Inflammatory macrophage treated with lipopolysaccharide for 1 hour (primary cell): ENCODE data around the gene LMF2.

ENCODE experiments used
- DNase-seq, 2 donors: peaks; one replicate each; pipeline ENCODE4 v3.0.0-alpha.2; 2020 to 2022

LMF2 gene

DNA sequence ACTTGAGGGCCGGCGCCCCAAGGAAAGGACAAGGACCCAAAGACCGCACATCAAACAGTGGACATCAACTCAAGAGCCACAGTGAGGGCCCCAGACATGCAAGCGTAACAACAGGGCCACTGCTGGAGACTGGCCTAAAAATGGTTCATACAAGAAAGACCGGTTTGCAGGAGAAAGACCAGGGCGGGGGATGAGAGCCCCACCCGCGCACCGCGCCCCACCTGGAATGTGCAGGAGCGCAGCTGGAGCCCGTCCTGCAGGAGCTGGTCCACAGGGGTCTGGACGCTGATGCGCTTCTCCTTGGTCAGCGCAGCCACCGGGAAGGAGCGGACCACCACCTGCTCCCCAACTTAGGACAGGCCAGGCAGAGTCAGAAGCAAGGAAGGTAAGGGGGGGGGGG, 46.6 kb downstream of the LMF2 start:
- no peak for DNase-seq

DNA sequence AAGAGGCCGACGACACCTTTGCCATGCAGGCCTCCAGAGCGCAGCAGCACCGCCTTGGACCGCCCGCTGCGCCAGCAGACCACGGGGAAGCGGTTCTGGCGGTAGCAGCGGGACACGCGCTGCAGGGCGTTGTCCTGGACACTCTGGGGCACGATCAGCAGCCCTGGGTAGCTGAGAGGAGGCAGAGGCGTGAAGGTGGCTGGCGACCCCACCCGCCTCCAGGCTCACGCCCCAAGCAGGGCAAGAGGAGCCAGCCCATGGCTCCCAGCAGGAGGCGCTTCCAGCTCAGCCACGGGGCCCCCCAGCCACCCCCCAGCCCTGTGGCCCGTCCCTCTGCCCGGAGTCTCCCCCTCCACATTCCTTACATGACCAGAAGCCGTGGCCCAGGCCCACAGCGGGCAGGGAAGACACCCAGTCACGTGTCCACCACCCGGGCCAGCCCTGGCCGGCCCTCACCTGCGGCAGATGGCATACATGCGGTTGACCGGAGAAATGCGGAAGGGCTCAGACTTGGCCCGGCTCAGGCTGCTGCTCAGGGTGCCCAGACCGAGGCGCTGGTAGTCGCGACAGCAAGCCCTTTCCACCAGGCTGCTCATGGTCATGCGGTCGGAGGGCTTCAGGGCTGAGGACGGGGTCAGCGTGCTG, 47.9 kb downstream of the LMF2 start:
- DNase-seq = no peak

DNA sequence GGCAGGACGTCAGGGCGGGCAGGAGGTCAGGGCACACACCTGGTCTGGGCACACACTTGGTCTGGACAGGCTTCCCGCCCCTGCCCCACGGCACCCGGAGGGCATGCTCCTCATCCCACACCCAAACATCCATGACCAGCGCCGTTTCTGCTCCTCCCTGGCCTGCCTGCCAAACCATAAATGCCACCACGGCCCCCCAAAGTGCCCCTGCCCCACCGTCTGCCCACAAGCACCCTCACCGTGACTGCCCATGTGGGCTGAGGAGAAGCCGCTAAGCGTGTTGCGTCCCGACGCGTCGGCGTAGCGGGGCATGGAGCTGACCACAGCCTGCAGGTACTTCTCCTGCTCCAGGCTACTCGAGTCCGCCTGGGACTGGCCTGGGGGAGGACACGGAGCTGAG, 48.5 kb downstream of the LMF2 start:
- no peak for DNase-seq

DNA sequence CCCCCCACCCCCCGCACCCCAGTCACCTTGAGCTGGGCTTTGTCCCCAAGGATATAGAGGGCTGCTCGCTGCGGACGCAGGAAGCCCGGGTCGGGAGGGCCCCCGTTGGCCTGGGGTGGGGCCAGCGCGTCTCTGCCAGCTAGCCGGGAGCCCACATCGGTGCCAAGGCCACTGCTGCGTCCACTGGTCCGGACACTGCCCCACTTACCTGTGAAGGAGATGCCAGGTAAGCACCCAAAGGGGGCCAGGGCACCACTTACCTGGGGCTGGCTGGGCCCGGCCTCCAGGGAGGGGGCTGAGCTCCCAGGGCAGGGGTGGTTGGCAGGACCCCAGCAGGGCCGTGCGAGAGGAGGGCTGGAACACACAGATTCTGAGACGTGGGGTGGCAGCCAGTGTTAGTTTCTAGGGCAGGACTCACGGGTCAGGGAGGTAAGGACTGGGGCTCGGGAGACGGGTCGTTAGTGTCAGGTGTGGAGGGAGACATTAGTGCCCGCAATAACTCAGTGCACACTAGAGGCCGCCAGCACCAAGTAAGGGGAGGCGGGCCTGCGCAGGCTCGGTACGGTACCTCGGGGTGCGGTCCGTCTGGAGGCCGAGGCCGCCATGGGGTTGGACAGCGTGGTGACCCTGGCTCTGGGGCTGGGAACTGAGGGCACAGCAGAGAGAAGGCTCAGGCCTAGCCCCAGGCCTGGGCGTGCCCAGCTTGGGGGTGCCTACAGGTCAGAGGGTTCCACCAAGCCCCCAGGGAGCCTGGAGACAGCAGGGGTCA, 50.9 kb downstream of the LMF2 start:
- DNase-seq = no peak

DNA sequence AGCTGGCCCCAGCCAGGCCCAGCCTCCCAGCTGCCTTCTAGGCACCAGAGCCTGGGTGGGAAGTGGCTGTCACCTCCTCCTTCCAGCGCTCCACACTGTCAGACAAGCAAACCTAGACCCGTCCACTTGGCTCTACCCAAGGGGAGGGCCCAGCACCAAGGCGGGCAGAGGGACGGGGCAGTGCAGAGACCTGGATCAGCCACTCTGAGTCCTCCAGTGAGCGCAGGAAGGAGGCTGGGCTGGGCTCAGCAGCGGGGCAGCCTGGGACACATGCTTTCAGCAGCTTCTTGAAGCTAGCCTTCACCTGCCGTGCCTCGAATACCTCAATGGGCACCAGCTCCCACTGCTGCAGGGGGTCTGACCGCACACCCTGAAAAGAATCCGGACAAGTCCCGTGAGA, 51.5 kb downstream of the LMF2 start:
- DNase-seq = no peak

DNA sequence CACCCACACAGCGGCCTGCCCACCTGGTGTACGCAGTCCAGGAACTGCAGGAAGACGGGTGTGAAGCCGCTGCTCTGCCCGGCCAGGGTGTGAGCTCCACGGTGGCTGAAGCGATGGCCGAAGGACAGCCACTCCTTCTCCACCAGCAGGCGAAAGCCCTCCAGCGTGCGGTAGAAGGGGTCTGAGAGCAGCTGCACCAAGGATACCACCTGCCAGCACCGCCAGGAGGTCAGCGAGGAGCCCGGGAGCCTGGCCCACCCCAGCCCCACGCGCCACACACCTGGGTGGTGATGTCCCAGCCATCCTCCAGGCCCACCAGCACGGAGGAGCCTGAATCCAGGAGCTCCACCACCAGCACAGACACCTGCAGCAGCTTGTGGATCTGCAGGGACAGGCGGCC, 52.3 kb downstream of the LMF2 start:
- no peak for DNase-seq

DNA sequence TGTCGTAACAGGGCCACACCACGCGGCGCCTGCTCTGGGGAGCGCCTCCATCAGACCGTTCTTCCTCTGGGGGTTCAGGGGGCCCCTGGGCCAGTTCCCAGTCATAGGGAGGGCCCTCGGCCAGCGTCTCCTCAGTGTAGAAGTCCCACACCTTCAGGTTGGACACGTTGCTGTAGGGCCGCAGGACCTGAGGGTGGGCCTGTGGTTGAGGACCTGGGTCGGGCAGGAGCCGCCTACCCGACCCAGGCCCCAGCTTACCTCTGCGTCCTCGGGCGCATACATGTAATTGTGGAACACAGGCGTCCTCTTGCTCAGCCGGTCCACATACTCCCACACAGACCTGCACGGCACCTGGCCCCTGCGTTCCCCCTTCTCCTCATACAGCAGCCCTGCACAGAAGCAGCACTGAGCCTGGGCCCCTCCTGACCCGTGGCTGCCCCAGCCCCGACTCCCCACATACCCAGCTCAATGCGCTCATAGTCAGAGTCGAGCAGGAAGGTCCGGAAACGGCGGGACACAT, 52.9 kb downstream of the LMF2 start:
- no peak for DNase-seq
